ENCODE measurements around the gene PVR.
"Not testable (repeated sequence)": the region's sequence is repeated elsewhere in the genome, so short reads cannot be mapped to it uniquely, and the experiment has no call there.

Gene PVR

DNA sequence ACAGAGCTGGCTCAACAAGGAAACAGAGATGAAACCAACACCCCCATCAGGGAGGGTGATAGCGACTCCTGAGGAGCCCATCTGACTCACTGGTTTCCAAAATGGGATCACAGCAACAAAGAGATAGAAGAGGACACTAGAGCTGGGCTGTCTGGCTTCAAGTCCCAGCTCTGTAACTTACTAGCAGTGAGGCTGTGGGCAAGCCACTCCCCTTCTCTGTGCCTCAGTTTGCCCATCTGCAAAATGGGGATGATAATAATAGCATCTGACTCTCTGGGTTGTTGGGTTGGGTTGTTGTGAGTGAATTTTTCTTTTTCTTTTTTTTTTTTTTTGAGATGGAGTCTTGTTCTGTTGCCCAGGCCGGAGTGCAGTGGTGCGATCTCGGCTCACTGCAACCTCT is 16.1 kb upstream of the PVR start:
- no peaks in the 10 kb centered on the region for H3K4me1 Mint-ChIP-seq
- no peak overlapping the region for H3K27ac Mint-ChIP-seq
- H3K27me3 Mint-ChIP-seq, result peaks cover 4% of the 10 kb centered on the region
- no peak for DNase-seq
- no peaks in the 10 kb centered on the region for H3K9me3 Mint-ChIP-seq
- CTCF ChIA-PET, result no interaction called here
- H3K4me3 Mint-ChIP-seq, result no peak overlapping the region
- H3K36me3 Mint-ChIP-seq, result no peaks in the 10 kb centered on the region

DNA sequence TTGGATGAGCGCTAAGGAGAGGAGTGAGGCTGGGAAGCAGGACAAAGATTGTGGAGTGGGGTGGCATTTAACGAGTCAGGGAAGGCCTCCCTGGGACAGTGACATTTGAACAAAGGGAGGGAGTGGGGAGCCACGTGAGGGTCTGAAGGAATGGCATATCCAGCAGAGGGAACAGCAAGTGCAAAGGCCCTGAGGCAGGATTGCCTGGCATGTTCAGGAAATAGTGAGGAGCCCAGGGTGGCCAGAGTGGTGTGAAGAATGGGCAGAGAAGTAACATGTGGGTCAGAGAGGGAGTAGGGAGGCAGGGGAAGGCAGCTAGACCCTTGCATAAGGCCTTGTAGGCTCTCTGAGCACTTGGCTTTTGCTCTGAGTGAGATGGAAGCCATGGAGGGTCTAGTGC is 14.9 kb upstream of the PVR start:
- Mint-ChIP-seq H3K4me1 (no peaks in the 10 kb centered on the region), H3K36me3 (no peaks in the 10 kb centered on the region), H3K9me3 (no peaks in the 10 kb centered on the region), H3K4me3 (no peak overlapping the region), H3K27me3 (peaks cover 7% of the 10 kb centered on the region), H3K27ac (no peak overlapping the region)
- no peak for DNase-seq
- CTCF ChIA-PET, result no interaction called here

GRCh38 chr19:44631611-44632010 is 12.1 kb upstream of the PVR start:
- DNase-seq, H3K4me3 Mint-ChIP-seq, H3K27ac Mint-ChIP-seq, H3K9me3 Mint-ChIP-seq, CTCF ChIA-PET, H3K4me1 Mint-ChIP-seq, H3K36me3 Mint-ChIP-seq: not testable (repeated sequence)
- peaks cover 26% of the 10 kb centered on the region for H3K27me3 Mint-ChIP-seq

DNA sequence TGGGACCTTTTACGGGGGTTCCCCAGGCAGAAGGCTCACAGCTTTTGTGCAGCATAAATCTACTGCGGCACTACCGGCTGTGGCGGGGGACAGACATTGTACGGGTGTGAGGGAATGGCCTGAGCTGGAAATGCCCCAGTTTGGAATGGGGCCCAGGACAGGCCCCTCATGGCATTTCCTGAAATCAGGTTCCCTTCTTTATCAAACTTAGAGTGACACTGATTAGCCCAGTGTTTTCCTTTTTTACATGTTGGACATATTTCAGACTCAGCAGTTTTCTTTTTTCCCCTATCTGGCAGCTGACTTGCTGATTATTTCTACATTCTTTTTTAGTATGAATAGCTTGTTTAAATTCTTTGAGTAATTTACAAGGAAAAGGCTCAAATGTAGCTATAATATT is 9.7 kb upstream of the PVR start:
- peaks cover 21% of the 10 kb centered on the region for H3K27me3 Mint-ChIP-seq

DNA sequence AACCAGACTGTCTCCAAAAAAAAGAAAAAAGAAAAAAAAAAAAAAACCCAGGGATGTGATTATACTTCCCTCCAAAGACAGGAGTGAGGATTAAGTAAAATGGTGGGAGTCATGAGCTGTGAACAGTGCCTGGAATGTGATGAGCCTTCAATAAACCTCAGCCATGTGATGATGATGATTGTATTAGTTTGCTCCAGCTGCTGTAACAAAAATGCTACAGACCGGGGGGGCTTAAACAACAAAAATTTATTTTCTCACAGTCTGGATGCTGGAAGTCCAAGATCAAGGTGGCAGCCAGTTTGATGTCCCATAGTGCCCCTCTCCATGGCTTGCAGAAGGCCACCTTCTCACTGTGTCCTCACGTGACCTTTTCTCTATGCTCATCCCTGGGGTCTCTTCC is 8.9 kb upstream of the PVR start:
- CTCF ChIA-PET, result interaction anchor here (0.9 kb wide), 1 partner anchor 46 kb away, joined by 3 read pairs; no protein-coding TSS in a partner anchor

More for the DNA sequence above, 9.7 kb upstream of the PVR start:
- H3K9me3 Mint-ChIP-seq, DNase-seq, H3K27ac Mint-ChIP-seq, H3K36me3 Mint-ChIP-seq, H3K4me1 Mint-ChIP-seq, H3K4me3 Mint-ChIP-seq, CTCF ChIA-PET: not testable (repeated sequence)

GRCh38 chr19:44635581-44636438 is 7.9 kb upstream of the PVR start:
- H3K4me3 Mint-ChIP-seq, result no peak overlapping the region
- H3K36me3 Mint-ChIP-seq, result no peaks in the 10 kb centered on the region
- peaks cover 21% of the 10 kb centered on the region for H3K27me3 Mint-ChIP-seq
- DNase-seq, result no peak
- CTCF ChIA-PET, result interaction anchor here (0.9 to 1.2 kb wide), 3 partner anchors 12 to 47 kb away, joined by 3 to 4 read pairs (median 3); no protein-coding TSS in a partner anchor
- no peaks in the 10 kb centered on the region for H3K4me1 Mint-ChIP-seq
- H3K27ac Mint-ChIP-seq, result no peak overlapping the region
- no peaks in the 10 kb centered on the region for H3K9me3 Mint-ChIP-seq

More for the DNA sequence above, 8.9 kb upstream of the PVR start:
- Mint-ChIP-seq H3K27ac (no peak overlapping the region), H3K27me3 (peaks cover 21% of the 10 kb centered on the region), H3K36me3 (no peaks in the 10 kb centered on the region), H3K4me3 (no peak overlapping the region), H3K4me1 (no peaks in the 10 kb centered on the region), H3K9me3 (no peaks in the 10 kb centered on the region)
- no peak for DNase-seq

DNA sequence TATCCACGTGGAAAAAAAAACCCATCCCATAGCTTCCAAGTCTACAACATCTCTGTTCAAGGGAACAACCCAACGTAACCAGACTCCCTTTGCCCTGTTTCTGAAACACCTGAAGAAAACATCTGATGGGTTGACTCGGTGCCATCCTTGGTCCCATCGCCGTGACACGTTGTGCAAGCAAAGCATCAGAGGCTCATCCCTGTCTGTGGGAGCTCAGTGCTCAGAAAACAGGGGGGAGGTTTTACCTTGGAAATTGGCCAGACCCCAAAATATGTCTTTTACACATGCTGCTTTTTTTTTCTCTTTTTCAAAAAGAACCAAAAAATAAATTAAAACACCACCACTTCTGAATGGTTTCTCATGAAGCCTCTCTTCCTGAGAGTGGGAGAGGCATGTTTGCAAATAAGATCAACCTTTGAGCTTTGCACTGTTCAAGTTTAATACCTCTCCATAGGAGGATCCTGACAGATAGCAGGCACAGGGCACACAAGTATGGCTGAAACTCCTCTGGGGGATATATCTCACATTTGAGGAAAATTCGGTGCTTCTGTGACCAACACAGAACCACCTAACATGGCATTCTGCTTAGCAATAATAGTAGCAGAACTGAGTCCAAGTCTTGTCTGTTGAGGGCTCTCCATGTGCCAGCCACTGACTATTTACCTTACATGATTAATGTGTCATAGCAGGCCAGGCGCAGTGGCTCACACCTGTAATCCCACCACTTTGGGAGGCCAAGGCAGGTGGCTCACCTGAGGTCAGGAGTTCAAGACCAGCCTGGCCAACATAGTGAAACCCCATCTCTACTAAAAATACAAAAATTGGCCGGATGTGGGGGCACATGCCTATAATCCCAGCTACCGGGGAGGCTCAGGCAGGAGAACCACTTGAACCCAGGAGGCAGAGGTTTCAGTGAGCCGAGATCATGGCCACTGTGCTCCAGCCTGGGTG is 7.0 kb upstream of the PVR start:
- H3K4me3 Mint-ChIP-seq, result no peak overlapping the region
- H3K27ac Mint-ChIP-seq, result no peak overlapping the region
- H3K27me3 Mint-ChIP-seq, result peaks cover 29% of the 10 kb centered on the region
- no peaks in the 10 kb centered on the region for H3K36me3 Mint-ChIP-seq
- no peaks in the 10 kb centered on the region for H3K9me3 Mint-ChIP-seq
- no peak for DNase-seq
- no peaks in the 10 kb centered on the region for H3K4me1 Mint-ChIP-seq
- CTCF ChIA-PET, result interaction anchor here (1.1 to 1.2 kb wide), 2 partner anchors 13 to 20 kb away, joined by 3 to 4 read pairs; no protein-coding TSS in a partner anchor

- DNase-seq, result no peak
- no peak overlapping the region for H3K4me3 Mint-ChIP-seq
- H3K36me3 Mint-ChIP-seq, result no peaks in the 10 kb centered on the region
- CTCF ChIA-PET, result no interaction called here
- no peak overlapping the region for H3K27ac Mint-ChIP-seq
- H3K4me1 Mint-ChIP-seq, result no peaks in the 10 kb centered on the region
- H3K27me3 Mint-ChIP-seq, result peaks cover 36% of the 10 kb centered on the region
- H3K9me3 Mint-ChIP-seq, result no peaks in the 10 kb centered on the region
Measured at GRCh38 chr19:44637390-44637764, 6.3 kb upstream of the PVR start.

GRCh38 chr19:44640518-44640917 is 3.2 kb upstream of the PVR start:
- Mint-ChIP-seq H3K4me3 (no peak overlapping the region), H3K27me3 (peaks cover 39% of the 10 kb centered on the region), H3K4me1 (peaks cover 3% of the 10 kb centered on the region), H3K9me3 (no peaks in the 10 kb centered on the region), H3K36me3 (no peaks in the 10 kb centered on the region), H3K27ac (no peak overlapping the region)
- no peak for DNase-seq
- CTCF ChIA-PET, result no interaction called here

DNA sequence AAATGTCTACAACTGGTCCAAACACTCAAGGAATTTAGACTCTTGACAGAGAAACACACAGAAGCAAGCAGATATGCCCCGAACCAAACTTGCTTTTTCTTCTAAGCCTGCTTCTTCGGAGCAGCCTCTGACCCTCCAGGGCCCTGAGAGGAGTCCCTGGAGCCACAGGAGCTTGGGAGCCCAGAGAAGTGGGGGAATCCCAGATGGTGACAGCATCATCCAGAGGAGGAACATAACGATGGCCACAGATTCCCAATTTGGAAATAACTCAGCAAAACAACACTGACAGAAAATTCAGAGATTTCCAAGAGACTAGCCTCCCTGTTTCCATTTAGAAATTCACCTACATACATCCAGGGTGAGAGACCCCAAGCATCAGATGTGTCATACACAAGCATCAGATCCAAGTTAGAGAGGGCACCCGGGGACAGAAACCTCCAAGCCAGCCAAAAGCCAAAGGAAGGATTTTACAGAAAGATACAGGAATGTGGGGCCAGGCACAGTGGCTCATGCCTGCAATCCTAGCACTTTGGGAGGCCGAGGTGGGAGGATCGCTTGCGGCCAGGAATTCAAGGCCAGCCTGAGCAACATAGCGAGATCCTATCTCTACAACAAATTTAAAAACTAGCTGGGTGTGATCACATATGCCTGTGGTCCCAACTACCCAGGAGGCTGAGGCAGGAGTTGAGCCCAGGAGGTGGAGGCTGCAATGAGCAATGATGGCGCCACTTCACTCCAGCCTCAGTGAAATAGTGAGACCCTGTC is 2.0 kb upstream of the PVR start:
- CTCF ChIA-PET, result no interaction called here
- H3K9me3 Mint-ChIP-seq, result no peaks in the 10 kb centered on the region
- H3K27ac Mint-ChIP-seq, result no peak overlapping the region
- H3K4me1 Mint-ChIP-seq, result peaks cover 3% of the 10 kb centered on the region
- H3K27me3 Mint-ChIP-seq, result peaks cover 35% of the 10 kb centered on the region
- no peak overlapping the region for H3K4me3 Mint-ChIP-seq
- no peaks in the 10 kb centered on the region for H3K36me3 Mint-ChIP-seq
- no peak for DNase-seq

- CTCF ChIA-PET, result no interaction called here
Measured at GRCh38 chr19:44642377-44642776, 1.3 kb upstream of the PVR start.

DNA sequence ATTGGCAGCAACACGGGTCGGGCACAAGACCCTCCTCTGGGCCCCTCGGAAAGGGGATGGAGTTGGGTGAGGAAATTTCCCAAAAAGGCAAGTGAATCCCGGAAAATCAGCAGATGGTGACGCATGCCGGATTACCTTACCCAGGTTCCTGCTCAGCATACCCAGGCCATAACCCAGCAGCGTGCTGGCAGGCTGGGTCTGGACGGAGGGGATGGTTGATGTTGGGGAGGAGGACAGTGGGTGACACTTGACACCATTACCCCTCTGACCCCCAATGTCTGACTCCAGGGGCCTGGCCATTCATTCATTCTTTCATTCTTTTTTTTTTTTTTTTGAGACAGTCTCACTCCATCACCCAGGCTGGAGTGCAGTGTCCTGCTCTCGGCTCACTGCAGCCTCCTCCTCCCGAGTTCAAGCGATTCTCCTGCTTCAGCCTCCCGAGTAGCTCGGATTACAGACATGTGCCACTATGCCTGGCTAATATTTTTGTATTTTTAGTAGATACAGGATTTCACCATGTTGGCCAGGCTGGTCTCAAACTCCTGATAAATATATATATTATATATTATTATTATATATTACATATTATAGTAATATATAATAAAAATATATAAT is 799 bp downstream of the PVR start:
- Mint-ChIP-seq H3K4me1 (peaks cover 3% of the 10 kb centered on the region), H3K36me3 (no peaks in the 10 kb centered on the region), H3K27me3 (peaks cover 35% of the 10 kb centered on the region), H3K4me3 (peak overlapping the region; percentile 76), H3K9me3 (no peaks in the 10 kb centered on the region), H3K27ac (no peak overlapping the region)
- CTCF ChIA-PET, result interaction anchor here (1.0 kb wide), 1 partner anchor 13 kb away, joined by 4 read pairs; no protein-coding TSS in a partner anchor
- peak; percentile 22 for DNase-seq

More at GRCh38 chr19:44642377-44642776, 1.3 kb upstream of the PVR start:
- Mint-ChIP-seq H3K9me3 (no peaks in the 10 kb centered on the region), H3K27me3 (peaks cover 35% of the 10 kb centered on the region), H3K4me1 (peaks cover 3% of the 10 kb centered on the region), H3K4me3 (no peak overlapping the region), H3K36me3 (no peaks in the 10 kb centered on the region), H3K27ac (no peak overlapping the region)
- no peak for DNase-seq

DNA sequence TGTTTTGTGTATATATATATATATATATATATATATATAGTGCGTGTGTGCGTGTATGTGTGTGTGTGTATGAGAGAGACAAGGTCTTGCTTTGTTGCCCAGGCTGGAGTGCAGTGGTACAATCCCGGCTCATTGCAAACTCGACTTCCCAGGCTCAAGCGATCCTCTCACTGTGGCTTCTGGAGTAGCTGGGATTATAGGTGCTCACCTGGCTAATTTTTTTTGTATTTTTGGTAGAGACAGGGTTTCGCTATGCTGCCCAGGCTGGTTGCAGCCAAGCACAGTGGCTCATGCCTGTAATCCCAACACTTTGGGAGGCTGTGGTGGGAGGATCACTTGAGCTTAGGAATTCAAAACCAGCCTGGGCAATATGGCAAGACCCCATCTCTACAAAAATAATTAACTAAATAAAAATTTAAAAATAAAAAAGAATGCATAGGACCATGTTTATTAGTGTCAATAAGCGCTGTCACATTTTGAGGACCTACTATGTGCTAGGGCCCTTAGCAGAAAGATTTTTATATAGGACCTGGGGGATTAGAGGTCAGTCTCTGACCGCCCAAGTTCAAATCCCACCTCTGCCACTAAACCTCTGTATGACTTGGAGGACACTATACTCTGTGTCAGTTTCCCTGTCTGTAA is 1.8 kb downstream of the PVR start:
- no peaks in the 10 kb centered on the region for H3K36me3 Mint-ChIP-seq
- no peak overlapping the region for H3K27ac Mint-ChIP-seq
- no peak overlapping the region for H3K4me3 Mint-ChIP-seq
- peaks cover 35% of the 10 kb centered on the region for H3K27me3 Mint-ChIP-seq
- CTCF ChIA-PET, result no interaction called here
- no peaks in the 10 kb centered on the region for H3K9me3 Mint-ChIP-seq
- peaks cover 3% of the 10 kb centered on the region for H3K4me1 Mint-ChIP-seq
- no peak for DNase-seq

Measured in activated naive CD4-positive, alpha-beta T cell treated with anti-CD3 and anti-CD28 coated beads, Interleukin-2, amount 10 ng/mL, durations not matched to agents 7 days and 5 days (primary cell).